NCI-H1092 (cell line): ENCODE data around the gene RP9.
A peak's percentile ranks its signal among the peaks of the same experiment; 100 is the strongest.

ENCODE experiments used
- DNase-seq: peaks from one replicate; lab custom pipeline; 2025; lab: John Stamatoyannopoulos, UW

RP9 gene

DNA sequence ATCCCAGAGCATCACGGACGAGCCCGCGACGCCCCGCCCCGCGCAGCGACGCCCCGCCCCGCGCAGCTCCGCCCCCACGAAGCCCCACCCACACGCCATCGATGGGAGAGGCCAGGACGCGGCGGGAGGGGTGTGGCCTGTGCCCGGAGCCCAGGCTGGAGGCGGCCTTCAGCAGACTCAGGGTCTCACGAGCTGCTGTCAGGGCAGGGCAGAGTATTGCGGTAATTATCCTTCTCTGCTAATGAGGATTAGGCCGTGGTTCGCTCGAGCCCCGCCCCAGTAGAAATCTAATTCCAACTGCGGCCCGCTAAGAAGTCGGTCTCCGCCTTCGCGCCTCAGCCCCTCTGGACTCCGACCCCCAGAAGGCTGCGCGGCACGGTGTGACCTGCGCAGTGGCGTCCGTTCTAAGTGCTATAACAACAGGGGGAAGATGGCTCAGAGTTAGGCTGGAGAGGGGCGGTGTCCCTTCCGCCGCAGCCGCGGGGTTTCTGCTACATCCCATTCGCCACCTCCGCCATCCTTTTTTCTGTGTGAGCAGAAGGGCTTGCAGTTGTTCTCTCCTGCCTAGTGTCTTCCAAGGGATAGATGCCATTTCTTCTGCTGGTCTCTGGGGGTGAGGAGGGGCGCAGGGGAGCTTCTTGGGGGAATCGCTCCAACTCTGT lies 46.3 kb downstream of the RP9 start:
- DNase-seq, result peak; percentile 94

- DNase-seq, result peak; percentile 66
These were observed 47.0 kb downstream of the RP9 start, which contains the start of gene NT5C3A for GRCh38 chr7:33062023-33062781. NT5C3A (minus strand) TSS chr7:33062776; CDS start chr7:33062705, 71 bp downstream.

DNA sequence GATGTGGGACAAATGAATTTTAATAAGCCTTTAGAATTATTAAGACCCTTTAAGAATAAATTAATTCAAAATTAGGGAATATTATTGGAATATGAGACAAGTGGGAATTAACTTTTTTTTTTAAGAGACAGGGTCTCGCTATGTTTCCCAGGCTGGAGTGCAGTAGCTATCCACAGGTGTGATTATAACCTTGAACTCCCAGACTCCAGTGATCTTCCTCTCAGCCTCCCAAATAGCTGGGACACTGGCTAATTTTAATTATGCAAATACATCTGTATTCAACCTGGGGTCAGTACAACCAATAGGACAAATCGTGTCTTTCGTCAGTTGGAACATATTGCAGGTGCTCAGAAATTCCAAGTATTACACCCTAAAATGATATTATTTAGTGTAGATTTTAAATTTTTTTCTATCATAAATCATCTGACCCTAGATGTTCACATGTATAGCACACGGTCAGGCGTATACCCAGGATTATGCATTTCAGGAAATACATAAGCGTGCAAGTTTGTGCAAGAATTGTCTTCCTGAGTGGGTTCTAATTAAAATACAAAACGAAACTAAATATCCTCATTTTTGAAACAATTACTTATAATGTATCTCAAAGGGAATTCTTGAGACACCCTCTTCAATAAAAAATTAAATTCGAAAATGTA lies 47.8 kb downstream of the RP9 start:
- no peak for DNase-seq

GRCh38 chr7:33059635-33060034 lies 49.6 kb downstream of the RP9 start:
- no peak for DNase-seq

DNA sequence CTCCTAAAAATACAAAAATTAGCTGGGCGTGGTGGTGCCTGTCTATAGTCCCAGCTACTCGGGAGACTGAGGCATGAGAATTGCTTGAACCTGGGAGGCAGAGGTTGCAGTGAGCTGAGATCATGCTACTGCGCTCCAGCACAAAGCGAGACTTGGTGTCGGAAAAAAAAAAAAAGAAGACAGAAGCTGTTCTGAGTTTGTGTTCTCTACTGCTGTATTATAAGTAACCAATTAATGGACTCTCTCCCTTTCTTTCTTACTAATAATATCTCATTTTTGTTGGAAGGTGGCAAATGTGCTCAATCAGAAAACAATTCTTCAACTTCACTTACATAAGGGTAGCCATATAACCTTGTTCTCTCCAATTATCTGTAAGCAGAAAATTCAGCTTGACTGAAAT lies 54.0 kb downstream of the RP9 start:
- no peak for DNase-seq

DNA sequence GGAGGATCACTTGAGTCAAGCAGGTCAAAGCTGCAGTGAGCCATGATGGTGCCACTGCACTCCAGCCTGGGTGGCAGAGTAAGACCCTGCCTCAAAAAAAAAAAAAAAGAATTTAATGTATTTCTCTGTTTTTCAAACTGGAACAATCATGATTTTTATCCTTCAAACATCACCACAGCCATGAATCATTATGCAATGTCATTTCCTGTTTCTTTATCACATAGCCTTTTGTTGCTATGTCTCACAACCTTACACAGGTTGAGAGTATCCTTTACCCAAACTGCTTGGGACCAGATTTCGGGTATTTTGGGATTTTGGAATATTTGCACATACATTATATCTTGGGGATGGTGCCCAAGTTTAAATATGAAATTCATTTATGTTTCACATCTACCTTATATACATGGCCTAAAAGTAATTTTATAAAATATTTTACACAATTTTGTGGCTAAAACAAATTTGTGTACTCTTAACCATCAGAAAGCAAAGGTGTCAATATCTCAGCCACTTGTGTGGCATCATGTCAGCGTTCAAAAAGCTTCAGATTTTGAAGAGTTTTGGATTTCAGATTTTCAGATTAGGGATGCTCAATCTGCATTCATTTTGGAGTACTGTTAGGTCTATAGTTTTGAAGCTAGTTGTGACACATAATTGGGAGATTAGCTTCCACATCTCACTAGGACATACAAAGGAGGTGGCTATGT lies 54.8 kb downstream of the RP9 start:
- DNase-seq, result no peak

- no peak for DNase-seq
These were observed 55.5 kb downstream of the RP9 start for GRCh38 chr7:33053721-33054120.

- DNase-seq, result no peak
These were observed 58.5 kb downstream of the RP9 start for GRCh38 chr7:33050535-33051318.

- no peak for DNase-seq
These were observed 60.5 kb downstream of the RP9 start for GRCh38 chr7:33048704-33049103.

DNA sequence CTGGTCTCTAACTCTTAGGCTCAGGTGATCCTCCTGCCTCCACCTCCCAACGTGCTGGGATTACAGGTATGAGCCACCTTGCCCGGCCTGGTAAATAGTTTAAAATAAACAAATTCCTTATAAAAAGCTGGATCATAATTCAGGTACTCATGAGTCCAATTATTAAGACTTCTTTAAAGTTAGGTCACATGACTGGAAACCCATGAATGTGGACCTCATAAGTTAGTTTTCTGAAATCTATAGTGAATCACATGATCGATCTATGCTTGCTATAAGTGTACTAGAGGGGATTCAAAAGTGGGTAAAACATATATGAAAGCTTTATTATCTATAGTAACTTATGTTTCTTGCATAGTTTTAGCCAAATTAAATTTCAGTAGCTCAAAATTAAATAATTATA lies 60.9 kb downstream of the RP9 start:
- no peak for DNase-seq

DNA sequence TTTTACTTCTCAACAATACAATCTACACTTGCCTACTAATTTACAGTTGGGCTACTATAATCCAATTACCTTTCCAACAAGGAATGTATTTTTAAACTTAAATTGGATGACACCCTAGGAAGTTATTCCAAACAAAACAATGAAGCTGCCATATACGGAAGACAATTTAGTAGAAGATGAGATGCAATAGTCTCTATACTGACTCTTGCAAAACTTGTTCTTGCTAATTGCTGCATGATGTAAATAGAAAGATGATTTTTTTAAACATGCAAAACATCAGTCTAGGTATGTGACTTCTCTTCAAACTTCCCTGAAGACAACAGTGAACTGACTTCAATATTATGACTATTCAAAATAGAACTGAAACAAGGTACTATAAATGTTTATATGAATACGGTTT lies 64.2 kb downstream of the RP9 start:
- no peak for DNase-seq
